HS-5 (cell line): ENCODE results near the gene UBE2S.
"Not testable (repeated sequence)": the region's sequence is repeated elsewhere in the genome, so short reads cannot be mapped to it uniquely, and the experiment has no call there.

ENCODE experiments used
- DNase-seq: peaks from one replicate; pipeline ENCODE4 v3.0.0-alpha.2; 2012; ENCODE audit warnings: low read depth

The UBE2S gene

DNA sequence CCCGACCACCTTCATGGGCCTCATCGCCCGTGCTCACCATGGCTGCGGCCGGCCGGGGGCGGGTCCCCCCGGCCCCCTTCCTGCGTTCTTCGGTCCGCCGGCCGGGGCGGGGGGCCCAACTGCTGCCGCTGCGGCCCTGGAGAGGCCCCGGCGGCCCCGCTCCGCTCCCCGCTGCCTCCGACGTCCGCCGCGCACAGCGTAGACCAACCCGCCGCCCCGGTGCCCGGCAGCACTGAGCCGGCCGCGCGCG lies at the start of gene UBE2S:
TSS of gene UBE2S (minus strand) at position 239 of the 250 bp plus-strand sequence. CDS start at position 40, 199 bp downstream.
- not testable (repeated sequence) for DNase-seq

DNA sequence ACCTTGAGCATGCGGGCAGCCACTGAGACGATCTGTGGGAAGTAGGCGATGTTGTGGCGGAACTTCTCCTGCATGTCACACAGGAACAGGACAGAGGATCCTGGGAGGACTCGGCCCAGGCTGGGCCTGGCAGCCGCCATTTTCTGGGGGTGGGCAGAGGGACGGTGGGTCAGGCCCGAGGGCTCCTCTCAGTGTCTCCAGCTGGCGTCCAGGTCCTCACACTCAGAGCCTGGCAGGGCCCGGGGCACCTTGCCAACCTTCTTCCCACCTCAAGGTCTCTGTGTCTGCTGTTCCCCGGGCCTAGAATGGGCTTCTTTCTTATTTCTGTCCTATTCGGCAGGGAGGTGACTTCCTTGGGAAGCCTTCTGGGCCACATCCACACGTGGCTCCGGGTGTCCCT lies 48.8 kb upstream of the UBE2S start:
- DNase-seq, result no peak

DNA sequence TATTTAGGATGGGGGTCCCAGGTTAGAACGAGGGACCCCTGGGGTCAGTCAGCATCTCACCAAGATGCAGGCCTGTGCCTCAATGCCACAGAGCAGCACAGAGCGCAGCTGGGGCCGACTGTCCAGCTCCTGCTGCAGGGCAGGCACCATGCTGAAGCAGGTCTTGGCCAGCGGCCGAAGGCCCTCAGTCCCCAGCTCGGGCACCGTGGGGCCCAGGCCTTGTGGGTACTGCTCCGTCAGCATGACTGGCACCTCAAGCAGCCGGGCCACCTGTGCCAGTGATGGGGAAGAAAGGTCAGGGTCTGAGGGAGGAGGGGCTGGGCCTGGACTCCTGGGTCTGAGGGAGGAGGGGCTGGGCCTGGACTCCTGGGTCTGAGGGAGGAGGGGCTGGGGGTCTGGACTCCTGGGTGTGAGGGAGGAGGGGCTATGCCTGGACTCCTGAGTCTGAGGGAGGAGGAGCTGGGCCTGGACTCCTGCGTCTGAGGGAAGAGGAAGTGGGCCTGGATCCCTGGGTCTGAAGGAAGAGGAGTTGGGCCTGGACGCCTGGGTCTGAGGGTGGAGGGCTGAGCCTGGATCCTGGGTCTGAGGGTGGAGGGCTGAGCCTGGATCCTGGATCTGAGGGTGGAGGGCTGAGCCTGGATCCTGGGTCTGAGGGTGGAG lies 48.1 kb upstream of the UBE2S start:
- DNase-seq, result no peak

- no peak for DNase-seq
Measured at GRCh38 chr19:55454787-55455243, 47.2 kb upstream of the UBE2S start.

- DNase-seq, result no peak
Measured at GRCh38 chr19:55453511-55454260, 46.1 kb upstream of the UBE2S start.

- no peak for DNase-seq
Measured at GRCh38 chr19:55452749-55453346, 45.3 kb upstream of the UBE2S start.

- no peak for DNase-seq
Measured at GRCh38 chr19:55451965-55452748, 44.6 kb upstream of the UBE2S start.

GRCh38 chr19:55451163-55451964 lies 43.8 kb upstream of the UBE2S start:
- no peak for DNase-seq

DNA sequence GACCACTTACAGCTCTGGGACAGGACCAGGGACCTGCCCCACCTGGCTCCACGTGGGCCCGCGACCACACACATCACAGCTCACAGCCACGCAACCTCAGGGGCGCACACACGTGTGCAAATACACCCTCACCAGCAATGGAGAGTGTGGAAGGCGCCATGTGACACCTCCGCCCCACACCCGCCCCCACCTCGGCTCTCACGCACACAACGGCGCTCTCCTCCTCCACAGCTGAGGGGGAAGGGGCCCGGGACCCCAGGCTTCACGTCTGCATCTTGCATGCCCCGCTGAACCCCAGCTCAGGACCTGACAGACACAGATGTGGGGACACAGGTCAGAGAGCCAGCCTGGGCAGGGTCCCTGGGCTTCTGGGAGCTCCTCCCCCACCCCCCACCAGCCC lies 41.9 kb upstream of the UBE2S start:
- no peak for DNase-seq

DNA sequence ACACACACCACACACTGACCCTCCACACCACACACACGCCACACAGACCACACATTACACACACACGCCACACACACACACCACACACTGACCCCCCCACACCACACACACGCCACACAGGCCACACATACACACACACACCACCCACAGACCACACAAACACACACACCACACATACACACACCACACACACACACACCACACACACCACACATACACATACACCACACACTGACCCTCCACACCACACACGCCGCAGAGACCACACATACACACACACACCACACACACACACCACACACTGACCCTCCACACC lies 40.5 kb upstream of the UBE2S start:
- not testable (repeated sequence) for DNase-seq

DNA sequence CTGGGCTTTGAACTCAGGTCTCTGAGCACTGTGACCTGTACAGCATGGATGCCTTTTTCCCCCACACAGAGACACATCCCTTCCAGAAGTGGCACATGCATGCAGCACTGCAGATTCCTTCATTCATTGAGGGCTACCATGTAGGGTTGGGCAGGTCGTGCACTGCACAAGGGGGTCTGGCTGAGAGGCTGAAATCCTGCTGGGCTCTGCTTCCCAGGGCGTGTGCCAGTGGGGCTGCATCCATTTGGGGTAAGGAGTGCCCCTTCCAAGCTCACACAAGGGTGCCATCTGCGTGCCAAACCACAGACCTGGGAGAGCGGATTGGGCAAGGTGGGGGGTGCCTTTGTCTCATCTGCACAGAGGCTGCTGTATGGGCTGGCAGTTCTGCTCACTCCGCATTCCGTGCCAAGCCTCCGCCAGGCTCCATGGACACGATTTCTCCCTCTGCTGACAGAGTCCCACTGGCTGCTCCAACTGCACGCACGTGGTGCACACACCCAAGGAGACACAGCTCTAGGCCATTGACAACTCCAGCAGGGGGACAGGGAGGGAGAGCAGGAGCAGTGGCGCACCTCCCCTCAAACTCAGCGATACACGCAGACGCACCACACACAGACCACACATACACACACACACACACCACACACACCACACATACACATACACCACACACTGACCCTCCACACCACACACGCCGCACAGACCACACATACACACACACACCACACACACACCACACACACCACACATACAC lies 40.0 kb upstream of the UBE2S start:
- DNase-seq, result no peak

DNA sequence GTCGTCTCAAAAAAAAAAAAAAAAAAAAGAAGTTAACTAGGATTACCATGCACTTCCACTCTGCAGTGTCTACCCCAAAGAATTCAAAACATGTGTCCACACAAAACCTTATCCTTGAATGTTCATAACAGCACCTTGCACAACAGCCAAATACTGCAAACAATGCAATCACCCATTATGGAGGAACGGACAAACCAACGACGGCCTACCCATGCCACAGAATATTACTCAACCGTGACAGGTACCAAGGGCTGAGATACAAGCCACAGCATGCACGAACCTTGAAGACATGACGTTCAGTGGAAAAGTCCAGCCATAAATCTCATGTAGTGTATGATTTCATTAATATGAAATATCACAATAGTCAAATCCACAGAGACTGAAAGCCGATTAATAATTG lies 38.5 kb upstream of the UBE2S start:
- DNase-seq, result no peak

- no peak for DNase-seq
Measured at GRCh38 chr19:55444646-55445045, 37.1 kb upstream of the UBE2S start.

GRCh38 chr19:55443824-55444480 lies 36.4 kb upstream of the UBE2S start:
- DNase-seq, result no peak

GRCh38 chr19:55443045-55443823 lies 35.6 kb upstream of the UBE2S start, which contains the start of gene SHISA7:
TSS of gene SHISA7 (minus strand) at chr19:55443300. CDS start at chr19:55442863, 437 bp downstream.
- DNase-seq, result no peak

DNA sequence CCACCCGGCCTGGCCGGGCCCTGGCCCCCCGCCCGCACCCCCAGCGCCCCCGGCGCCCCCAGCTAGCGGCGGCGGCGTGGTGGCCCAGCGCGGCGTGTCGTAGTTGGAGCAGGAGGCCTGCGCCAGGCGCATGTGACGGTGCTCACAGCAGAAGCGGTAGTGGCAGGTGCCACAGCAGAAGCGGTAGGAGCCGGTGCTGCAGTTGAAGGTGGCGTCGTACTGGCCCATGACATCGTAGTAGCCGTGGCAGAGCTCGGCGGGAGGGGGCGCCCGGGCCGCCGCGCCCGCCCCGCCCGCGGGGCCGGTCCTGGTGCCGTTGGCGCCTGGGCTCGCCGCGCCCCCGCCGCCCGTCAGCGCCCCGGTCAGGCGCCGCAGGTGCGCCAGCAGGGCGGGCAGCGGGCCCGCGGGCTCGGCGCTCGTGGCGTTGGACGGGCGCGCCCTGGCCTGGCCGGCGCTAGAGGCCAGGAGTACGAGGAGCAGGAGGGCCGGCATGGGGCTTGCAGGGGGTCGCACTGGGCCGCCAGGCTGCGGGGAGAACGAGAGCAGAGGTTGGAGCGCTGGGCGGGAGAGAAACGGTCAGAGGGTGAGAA lies 34.9 kb upstream of the UBE2S start:
- no peak for DNase-seq

- DNase-seq, result no peak
Measured at GRCh38 chr19:55441692-55442321, 34.2 kb upstream of the UBE2S start.

DNA sequence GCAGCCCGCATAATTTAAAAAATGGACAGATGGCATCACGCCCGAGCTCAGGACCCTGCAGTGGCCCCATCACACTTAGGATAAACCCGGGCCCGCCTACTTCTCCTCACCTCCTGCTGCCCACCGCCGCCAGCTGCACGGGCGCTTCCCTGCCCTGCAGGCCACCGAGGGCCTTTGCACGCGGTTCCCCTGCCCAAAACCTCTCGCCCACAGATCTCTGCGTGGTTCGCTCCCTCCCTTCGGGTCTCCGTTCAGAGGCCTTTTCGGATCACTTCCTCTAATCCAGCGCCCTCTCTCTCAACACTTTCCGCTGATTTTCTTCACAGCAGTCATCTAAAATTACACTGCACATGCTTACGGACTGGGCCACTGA lies 33.7 kb upstream of the UBE2S start:
- DNase-seq, result no peak
